Stimulated activated CD8-positive, alpha-beta memory T cell treated with anti-CD3 and anti-CD28 coated beads, Interleukin-15, amount 100 ng/mL, for 1 hour (primary cell): ENCODE measurements around the gene IL18BP.
A peak's percentile ranks its signal among the peaks of the same experiment; 100 is the strongest.

ENCODE experiments used
- DNase-seq: peaks from one replicate; pipeline ENCODE4 v3.0.0-alpha.2; 2020; ENCODE audit warnings: low read depth

Gene IL18BP

DNA sequence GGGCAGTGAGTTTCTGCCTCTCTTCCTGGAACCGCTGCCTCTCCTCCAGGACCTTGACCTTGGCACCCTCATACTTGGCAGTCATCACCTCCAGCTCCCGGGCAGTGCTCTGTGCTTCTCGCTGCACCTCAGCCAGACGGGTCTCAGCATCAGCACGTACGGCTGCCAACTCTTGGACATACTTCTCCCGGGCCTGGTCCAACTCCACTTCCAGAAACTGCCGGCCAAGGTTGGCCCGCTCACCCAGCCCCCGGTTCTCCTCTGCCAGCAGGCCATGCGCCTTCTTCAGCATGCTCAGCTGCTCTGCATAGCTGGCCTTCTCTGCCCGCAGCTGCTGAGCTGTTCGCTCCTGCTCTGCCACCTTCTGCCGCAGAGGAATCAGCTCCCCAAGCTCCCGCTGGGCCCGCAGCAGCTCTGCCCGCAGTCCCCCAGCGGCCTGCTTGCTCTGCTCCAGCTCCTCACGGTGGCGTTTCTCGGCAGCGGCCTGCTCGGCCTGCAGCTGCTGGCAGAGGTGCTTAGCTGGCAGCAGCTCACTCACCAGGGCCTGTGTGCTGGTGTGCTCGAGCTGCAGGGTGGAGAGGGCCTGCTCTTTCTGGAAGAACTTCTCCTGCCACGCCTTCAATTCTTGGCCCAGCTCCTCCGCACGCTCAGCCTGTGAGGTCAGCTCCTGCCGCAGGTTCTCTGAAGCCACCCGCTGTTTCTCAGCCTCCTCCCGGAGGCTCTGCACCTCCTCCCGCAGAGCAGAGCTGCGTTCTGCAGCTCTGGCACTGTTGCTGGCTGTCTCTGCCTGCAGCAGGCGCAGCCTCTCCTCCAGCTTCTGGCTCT lies 14.4 kb downstream of the IL18BP start:
- DNase-seq = no peak

DNA sequence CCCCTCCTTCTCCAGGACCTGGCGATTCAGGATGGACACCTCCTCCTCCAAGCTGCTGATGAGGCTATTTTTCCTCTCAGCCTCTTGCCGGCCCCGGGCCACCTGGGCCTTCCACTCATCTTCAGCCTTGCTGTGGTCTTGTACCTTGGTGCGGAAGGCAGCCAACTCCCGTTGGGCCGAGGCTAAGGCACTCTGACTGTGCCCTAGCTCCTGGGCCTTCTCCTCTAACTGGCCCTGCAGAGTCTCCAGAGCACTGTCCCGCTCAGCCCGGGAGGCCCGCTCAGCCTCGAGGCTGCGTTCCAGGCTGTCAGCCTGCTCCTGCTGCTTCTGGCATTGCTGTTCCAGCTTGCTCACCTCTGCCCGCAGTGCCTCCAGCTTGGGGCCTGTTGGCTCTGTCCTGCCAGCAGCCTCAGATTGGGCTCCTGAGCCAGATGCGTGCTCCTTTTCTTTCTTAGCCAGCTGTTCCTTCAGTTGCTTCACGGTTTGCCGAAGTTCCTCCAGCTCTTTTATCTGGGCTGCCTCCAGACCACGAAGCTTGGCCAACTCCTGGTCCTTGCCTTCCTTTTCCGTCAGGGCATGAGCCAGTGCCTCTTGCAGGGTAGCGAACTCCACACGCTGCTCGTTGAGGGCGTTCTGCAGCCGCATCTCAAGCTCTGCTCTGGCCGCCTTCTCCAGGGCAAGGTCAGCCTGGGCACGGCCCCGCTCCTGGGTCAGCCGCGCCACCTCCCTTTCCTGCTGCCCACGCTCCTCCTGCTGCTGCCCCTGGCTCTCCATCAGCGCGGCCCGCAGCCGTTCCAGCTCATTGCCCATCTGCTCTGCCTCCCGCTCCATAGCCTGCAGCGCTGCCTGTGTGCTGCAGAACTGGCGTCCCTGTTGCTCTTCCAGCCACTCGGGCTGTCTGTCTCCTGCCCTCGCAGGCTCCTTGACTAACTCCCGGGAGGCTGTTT lies 15.3 kb downstream of the IL18BP start:
- DNase-seq = no peak

DNA sequence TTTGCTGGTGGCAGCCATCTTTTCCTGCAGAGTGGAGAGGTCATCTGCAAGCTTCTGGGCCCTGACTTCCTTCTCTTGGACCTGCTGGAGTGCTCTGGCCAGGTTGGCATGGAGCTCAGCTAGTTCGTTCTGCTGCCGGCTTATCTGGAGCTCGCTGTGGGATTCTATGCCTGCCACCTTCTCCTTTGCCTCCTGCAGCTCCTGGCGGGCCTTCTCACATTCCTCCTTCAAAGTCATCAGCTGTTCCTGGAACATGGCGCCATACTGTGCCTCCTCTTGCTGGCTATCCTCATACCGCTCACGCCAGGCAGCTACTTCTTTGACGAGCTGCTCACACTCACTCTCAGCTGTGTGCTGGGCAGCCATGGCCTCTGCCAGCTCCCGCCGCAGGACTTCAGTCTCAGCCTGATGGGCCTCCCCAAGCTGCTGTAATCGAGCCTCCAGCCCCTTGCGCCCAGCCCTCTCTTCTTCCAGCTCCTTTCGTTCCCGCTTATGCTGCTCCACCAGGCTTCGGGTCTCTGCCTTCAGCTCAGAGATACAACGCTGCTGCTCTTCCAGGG lies 16.1 kb downstream of the IL18BP start:
- no peak for DNase-seq

DNA sequence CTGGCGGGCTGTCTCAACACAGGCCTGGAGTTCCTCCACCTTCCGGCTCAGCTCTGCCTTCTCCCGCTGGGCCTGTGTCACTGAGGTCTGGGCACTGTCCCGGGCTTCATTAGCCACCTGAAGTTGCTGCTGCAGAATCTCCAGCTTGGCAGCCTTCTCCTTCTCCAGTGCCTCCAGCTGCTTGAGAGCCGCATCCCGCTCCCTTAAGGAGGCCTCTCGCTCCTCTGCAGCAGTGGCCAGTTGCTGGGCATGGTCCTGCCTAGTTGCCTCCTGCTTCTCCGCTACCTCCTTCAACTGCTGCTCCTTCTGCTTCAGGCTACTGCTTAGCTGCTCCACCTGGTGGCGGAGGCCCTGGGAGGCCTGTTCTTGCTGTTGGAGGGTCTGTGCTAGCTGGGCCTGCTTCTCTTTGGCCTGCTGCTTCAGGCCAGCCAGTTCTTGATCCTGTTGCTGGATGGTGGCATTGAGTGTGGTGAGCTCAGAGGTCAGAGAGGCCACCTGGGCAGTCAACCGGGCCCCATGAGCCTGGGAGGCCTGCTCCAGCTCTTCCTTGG lies 16.9 kb downstream of the IL18BP start:
- no peak for DNase-seq

DNA sequence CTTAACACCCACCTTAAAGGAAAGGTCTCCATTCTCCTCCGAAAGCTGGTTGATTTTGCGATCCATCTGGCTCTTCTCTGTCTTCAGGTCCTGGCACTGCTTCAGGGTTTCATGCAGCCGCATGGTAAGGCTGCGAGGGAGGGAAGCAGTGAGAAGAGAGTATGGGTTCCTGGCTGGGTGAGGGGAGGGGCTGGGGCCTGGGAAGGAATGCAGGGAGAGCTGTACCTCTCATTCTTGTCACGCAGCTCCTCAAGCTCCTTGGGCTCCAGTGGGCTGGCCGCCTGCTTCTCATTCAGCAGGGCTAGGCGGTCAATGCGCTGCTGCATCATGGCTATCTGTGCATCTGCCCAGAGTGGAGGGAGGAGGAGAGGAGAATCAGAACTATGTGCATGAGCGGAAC lies 19.5 kb downstream of the IL18BP start:
- no peak for DNase-seq

DNA sequence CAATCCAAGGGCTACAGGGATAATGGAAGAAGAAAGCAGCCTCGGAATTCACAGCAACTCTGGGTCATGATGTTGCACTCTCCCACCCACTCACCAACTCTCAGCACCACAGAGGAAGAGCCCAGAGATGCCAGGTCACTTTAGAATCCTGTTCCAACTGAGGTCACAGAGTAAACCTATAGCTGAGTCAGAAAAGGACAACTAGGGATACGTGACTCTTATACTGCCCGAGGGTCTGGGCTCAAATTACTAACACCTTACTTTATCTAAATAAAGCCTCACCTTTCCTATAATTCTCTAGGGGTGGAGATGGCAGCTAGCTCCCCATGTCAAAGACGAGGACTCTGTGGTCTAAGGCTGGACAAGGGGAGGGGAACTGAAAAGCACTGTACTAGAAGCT lies 24.6 kb downstream of the IL18BP start:
- no peak for DNase-seq

DNA sequence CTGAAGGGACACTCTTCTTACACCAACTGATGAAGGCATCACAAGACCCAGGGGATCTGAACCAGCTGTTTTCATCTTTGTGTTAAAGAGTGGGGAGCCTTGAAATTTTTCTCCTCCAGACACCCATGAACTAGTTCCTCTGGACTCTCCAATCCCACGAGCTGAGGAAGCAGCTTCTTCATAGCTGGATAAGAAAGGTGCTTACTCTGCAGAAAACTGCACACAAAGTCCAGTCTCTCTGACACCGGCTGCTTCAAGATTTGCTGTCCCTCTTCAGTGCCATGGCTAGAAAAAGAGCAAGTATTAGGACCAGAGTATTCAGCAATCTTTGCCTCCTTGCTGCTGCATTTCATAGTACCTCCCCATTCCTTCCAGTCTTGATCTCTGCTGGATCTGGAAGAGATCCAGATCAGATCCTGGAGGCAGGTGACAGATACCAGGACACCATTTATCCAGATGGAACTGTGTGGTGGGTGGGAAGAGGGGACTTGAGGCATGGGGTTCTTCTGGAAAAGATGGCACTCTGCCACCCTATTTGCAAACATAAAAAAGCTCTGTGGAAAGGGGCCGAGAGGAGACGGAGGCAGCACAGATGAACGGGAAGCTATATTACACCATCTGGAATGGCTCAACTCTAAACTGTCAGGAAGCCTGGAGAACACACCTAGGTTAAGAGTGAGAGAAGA lies 25.5 kb downstream of the IL18BP start:
- no peak for DNase-seq

DNA sequence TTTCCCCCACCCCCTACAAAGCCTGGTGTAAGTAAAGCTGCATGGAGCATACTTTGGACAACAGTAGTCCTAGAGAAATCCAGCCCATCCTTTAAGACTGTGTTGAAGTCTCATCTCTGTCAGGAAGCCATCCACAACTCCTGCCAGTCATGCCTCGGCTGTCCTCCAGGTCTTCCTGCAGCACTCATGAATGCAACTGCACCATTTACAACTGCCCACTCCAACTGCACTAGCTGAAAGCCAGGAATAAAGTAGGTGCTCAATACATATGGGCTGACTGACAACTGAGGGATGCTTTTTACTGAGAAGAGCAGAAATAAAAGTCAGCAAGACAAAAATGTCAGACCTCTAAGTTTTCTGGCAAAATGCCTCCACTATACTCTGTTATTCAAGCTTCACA lies 27.4 kb downstream of the IL18BP start:
- DNase-seq = no peak

DNA sequence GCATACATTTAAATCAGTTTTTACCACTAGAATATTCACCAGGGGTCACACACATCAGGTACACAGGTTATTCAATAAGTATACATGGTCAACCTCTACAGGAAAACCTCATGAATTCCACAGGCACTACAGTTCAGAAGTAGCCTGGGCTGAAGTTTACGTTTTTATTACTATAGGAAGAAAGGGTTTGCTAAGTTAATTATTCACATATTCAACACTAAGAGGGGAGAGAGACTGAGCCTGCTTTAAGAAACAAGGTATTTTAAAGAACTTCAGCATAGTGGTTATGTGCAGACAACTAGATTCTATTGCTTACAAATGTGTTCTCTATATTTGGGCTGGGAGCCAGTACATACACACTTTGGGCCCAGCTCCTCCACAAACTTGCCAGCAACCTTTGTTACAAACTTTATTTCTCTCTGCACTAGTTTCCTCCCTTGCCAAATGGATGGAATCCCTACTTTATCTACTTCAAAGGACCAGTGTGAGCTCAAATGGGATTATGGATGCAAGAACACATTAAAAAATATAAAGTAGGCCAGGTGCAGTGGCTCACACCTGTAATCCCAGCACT lies 31.9 kb downstream of the IL18BP start:
- no peak for DNase-seq

DNA sequence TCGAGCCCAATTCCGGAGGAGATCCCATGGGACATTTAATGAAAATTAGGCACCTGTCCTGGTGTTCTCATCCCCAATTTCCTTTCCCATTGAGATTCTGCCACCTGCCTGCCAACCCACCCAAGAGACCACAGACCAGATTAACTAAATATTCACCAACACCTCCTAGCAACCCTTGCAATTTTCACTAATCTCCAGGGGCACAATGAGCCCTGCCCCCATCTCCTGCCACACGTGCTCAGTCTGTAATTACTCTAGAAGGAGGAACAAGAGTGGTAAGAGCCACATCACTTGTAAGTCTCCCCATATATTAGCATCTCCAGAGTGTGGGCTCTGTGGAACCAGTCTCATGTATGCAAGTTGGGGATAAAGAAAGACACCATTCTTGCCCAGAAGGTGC lies 38.0 kb downstream of the IL18BP start:
- DNase-seq = no peak

DNA sequence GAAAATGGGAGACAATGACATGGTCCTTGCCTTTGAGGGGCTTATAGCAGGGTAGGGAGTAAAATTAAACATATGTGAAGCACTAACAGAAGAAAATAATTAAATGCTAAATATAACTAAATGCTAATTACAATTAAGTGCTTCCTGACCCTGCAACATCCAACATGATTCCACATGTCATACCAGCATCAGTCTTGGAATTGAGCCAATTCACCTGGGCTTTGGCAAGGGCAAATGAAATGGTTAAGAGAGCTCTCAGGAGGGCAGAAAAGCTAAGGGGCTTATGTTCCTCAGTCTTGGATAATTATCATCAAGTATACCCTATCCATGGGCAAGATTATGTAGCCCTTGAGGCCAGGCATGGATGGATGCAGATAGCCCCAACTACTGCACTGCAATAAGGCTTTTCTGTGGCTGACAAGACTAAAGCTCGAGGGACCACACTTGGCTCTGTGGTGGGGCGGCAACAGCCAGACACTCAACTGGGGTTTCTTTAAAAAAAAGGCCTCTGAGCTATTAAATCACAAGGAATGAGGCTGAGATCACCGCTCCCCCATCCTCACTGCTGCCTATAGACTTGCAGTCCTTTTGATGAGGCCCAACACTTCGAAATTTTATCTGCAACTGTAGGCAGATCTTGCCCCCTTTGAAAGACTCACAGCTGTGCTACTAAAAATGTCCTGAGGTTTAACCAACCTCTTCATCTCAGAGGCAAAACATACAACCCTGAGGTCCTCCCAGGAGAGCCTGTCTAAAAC lies 39.0 kb downstream of the IL18BP start:
- DNase-seq = no peak

DNA sequence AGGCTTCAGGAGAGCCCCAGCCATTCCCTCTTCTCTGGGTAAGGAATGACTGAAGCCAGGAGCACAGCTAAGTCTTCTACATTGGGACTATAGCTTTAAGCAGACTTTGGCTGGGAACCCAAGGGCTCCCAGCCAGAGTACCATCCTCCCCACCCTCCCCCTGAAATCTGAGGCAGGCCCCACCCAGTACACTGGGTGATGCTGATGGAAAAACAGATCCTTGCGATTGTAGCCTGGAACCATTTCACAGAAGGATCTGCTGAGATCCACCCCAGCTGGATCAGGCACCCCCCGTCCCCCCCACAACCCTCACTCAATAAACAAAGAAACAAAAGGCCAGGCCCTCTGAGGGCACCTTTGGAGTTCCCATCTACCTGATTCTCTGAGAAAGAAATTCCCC lies 39.8 kb downstream of the IL18BP start:
- no peak for DNase-seq

DNA sequence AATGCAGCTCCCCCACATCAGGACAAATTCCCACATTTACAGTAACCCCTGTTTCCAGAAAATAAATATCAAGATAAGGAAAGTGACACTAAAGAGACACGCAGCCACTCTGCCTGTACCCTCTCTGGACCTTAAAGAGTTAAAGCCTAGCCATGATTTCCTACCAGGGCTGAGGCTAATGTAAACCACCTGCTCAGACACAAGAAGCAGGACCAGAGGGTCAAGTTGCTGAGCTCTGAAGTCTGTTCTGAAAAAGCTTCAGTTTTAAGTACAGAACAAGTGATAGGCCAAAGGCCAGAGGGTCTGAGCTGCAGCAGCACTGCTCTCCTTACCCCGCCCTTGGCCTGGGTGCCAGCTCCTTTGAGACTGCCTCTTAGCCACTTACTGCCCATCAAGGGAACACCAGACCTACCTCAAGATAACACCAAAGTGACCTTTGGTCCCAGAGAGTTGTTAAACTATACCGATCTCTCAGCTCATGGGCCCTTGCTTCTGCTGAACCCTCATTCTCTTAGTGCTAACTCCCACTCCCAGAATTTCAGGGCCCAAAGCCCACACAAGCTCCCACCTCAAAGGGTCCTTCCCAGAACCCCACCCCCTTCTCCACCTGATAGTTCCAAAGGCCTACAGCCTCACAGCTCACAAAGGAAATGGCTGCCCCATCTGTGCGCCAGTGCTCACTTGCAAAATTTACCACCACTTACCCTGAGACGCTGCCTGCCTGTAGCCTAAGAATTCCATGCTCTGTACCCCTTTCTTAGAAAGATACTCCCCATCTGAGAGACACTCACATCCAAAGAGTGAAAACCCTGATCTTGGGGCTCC lies 40.5 kb downstream of the IL18BP start:
- no peak for DNase-seq

DNA sequence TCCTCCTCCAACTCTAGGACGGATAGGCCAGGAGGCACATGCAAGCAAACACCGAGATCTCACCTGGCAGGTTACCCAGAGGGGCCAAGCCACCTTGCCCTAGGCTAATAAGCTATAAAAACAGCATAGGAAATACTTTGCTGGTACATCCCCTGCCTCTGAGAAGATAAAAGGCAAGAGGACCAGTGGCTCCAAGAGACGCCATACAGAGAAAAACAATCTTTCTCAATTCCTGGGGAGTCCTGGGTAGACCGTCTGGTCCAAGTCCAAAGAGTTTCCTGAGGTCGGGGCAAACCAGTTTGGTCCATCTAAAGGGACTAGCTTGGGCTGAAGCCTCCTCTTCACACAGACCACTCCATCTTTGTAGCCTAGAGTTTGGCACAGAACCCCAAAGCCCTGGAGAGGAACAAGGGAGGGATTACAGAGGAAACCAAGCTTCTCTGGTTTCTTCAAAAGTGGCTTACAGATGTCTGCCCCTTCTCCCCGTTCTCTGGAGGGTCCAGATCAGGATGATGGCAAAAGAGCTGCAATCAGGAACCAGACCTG lies 41.2 kb downstream of the IL18BP start:
- DNase-seq = no peak

DNA sequence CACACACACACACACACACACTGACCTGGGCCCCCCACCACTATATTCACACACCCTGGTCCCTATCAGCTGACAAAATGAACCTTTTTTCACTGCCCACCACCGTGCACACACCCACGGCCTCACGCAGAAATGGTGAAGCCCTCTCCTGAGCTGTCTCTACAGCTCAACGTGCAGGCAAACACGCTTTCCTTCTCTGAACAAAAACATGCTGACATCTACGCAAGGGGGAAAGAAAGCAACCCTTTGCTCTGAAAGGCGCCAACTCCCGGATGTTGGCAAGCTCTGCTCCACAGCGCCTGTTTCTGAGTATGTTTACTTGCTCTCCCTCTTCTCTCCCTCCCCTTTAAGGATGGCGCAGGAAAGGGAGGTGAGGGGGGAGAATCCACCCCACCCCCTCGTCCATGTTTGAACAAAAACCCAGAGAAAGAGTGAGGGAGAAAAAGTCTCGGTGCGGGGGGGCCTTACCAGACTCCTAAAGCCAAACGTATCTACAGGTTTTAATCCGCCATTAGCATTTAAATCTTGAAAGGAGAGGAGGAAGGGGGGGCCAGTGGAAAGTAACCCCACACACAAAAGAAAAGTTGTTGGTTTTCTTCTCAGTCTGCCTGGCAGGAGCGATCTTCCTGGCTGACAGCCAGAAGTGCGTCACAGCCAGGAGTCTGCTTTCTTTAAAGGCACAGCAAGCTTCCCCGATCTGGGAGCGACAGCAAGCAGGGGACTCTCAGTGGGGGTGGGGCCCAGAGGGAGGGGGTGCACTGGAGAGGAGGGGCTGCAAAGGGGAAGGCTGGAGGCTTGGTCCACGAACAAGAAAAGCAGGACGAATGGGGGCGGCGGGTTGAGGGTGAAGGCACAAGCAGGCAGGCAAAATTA lies 42.0 kb downstream of the IL18BP start:
- DNase-seq = peak; percentile 58

DNA sequence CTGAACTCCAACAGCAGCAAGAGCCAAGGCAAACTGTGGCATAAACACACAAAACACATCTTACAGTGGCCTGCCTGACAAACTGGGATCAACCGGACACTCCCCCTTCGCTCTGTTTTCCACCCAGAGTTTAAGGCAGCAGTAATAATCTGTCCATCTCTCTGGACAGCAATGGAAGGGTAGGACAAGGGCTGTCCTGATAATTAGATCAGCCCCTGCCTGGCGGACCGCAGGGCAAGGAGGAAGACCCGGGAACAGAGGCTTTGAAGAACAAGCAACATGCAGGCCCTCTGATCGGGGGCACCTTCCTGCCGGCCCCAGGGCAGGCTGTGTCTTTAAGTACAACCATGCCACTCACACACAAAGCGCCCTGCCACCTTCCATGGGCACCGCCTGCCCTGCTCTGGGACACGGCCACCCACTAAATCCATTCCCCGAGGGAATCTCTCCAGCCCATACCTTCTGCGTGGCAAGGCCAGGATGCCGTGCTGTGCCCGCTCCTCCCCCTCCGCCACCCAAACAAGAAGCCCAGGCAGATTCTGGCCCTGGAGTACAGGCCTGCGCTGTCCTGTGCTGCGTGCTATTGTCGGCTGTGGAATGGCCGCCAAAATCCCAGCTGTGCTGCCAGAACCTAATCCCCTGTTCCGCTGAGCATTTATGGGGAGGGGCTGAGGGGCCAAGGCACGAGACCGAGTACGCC lies 42.8 kb downstream of the IL18BP start:
- peak; percentile 10 for DNase-seq

DNA sequence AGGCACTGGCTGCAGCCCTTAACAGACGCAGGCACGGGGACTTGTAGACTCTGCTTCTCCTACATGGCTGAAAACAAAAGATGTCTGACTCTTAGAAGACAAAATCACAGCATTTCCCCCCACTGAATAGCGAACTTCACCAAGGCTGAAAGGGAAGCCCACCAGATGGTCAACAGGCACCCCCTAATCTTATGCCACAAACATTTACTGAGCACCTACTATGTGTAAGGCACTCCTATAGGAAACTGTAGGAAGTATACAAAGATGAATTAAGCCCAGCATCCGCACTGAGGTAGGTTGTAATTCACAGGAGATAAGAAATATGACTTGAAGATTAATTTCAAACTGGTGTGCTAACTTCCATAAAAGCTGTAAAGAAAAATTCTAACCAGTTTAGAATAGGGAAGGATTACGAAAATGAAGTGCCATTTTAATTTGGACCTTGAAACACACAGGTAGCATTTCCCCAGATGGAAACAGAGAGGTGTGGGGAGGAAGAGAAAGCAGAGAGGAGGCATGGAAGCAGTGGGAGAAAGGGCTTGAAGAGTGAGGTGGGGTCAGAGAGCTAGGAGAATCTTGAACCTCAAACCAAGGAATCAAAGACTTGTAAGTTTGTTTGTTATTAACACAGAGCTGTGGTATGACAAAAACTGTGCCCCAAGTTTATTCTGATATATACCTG lies 43.5 kb downstream of the IL18BP start:
- DNase-seq = no peak
